MCF 10A (cell line): ENCODE measurements around the gene TMEM129. TPM values are rescaled to one million over a fixed set of nuclear protein-coding genes. Genes with fewer than 3 reads are reported as not detected.
A peak's percentile ranks its signal among the peaks of the same experiment; 100 is the strongest.

Source experiments
- BruUV-seq: library from RNA; stranded (reverse); fragments of 400-500 nt; replicated peaks from 2 replicates; lab custom pipeline; 2021; lab: Mats Ljungman, UMichigan
- CTCF ChIA-PET: fragments of 300-600 bp; sonication (Branson Sonifier 250); formaldehyde crosslinking; extraction: SDS; loops from one replicate; lab custom pipeline; 2021; ENCODE audit warnings: antibody characterized with exemption, inconsistent platforms; lab: Yijun Ruan, JAX
- POLR2A ChIA-PET: fragments of 300-600, 350-650 bp; sonication (Branson Sonifier 250); formaldehyde crosslinking; extraction: SDS; loops from one replicate; lab custom pipeline; 2020; ENCODE audit warnings: antibody characterized with exemption, inconsistent platforms; lab: Yijun Ruan, JAX
- DNase-seq: peaks from one replicate; pipeline ENCODE4 v3.0.0-alpha.2; 2018; ENCODE audit not compliant: unreplicated experiment
- H3K27ac Mint-ChIP-seq: one replicate; pipeline ENCODE4 v1.8.0; 2022; ENCODE audit warnings: mild to moderate bottlenecking, low read depth, mixed read lengths; ENCODE audit not compliant: unreplicated experiment
- H3K27me3 Mint-ChIP-seq: one replicate; pipeline ENCODE4 v1.8.0; 2022; ENCODE audit warnings: mixed read lengths; ENCODE audit not compliant: insufficient read depth, unreplicated experiment
- H3K36me3 Mint-ChIP-seq: one replicate; pipeline ENCODE4 v1.8.0; 2022; ENCODE audit warnings: mild to moderate bottlenecking, moderate library complexity, mixed read lengths; ENCODE audit not compliant: insufficient read depth, unreplicated experiment
- H3K4me1 Mint-ChIP-seq: one replicate; pipeline ENCODE4 v1.8.0; 2022; ENCODE audit warnings: mixed read lengths; ENCODE audit not compliant: insufficient read depth, unreplicated experiment
- H3K4me3 Mint-ChIP-seq: one replicate; pipeline ENCODE4 v1.8.0; 2022; ENCODE audit warnings: mild to moderate bottlenecking, moderate library complexity, mixed read lengths; ENCODE audit not compliant: unreplicated experiment
- H3K9me3 Mint-ChIP-seq: one replicate; pipeline ENCODE4 v1.8.0; 2022; ENCODE audit warnings: mixed read lengths; ENCODE audit not compliant: unreplicated experiment
- intact Hi-C: fragments of 100-400 bp; cut with micrococcal nuclease; formaldehyde crosslinking; loops from 2 replicates; pipeline ENCODE4 v1.14.1; 2022
- total RNA-seq: library from RNA; stranded (reverse); gene quantifications from 2 replicates; pipeline ENCODE4 v1.2.3, GENCODE V29; 2022
- TF ChIP-seq, protein P1 (sequence below): fragments of 200-600 bp; IDR thresholded peaks from one replicate; pipeline ENCODE4 v1.8.0; 2022; ENCODE audit warnings: antibody characterized with exemption, mild to moderate bottlenecking; ENCODE audit not compliant: unreplicated experiment

TMEM129 gene
- total RNA-seq, 1 experiment from 2014 or later = 38.3 TPM

DNA sequence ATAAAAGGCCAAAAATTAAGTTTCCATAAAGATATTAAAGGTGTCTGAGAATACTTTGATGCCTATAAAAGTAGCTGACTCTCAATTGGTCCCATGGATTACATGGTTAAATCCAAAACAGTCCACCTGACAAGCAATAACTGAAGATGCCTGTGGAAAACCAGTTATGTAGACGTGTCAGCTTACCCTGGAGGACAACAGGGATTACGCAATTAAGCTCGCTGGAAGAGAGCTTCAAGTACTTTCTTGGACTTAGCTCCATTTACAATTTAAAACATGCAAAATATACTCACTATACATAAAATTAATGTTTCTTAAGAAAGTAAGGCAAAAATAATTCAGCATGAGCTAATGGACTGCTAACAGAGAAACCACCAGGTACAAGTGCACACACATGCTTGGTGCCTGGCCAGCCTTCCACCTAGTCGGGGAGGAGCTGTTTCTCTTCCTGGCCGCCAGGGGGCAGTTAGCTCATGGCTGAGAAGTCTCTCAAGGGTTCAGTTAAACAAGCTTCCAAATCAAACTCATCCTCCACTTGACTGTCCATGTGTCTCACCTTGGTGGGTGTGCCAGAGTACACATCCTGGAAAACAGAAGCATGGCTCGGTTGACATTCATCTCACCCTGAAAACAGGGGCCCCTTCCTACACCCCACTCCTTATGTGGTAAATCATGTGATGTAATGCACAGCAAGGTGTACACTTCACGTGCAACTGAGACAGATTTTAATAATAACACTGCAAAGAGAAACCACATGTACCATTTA lies 27.8 kb downstream of the TMEM129 start:
- peak; percentile 87 for DNase-seq
- POLR2A ChIA-PET = interaction anchor here (0.9 to 2.5 kb wide), 11 partner anchors 9 to 37 kb away, joined by 3 to 32 read pairs (median 5); partner anchors contain the start of genes FAM53A, SLBP, TACC3 and TMEM129
- no peaks in the 10 kb centered on the region for H3K9me3 Mint-ChIP-seq
- no peak overlapping the region for H3K4me3 Mint-ChIP-seq
- H3K4me1 Mint-ChIP-seq = no peaks in the 10 kb centered on the region
- intact Hi-C loops = loop anchor here (1.0 kb wide), 1 partner anchor 33 kb away; no protein-coding TSS in a partner anchor
- CTCF ChIA-PET = interaction anchor here (0.6 to 6.8 kb wide), 23 partner anchors 10 to 218 kb away, joined by 3 to 101 read pairs (median 4); partner anchors contain the start of gene TMEM129
- H3K36me3 Mint-ChIP-seq = peaks cover 91% of the 10 kb centered on the region
- TSS peak; percentile 55 for BruUV-seq
- TF ChIP-seq, protein P1, sequence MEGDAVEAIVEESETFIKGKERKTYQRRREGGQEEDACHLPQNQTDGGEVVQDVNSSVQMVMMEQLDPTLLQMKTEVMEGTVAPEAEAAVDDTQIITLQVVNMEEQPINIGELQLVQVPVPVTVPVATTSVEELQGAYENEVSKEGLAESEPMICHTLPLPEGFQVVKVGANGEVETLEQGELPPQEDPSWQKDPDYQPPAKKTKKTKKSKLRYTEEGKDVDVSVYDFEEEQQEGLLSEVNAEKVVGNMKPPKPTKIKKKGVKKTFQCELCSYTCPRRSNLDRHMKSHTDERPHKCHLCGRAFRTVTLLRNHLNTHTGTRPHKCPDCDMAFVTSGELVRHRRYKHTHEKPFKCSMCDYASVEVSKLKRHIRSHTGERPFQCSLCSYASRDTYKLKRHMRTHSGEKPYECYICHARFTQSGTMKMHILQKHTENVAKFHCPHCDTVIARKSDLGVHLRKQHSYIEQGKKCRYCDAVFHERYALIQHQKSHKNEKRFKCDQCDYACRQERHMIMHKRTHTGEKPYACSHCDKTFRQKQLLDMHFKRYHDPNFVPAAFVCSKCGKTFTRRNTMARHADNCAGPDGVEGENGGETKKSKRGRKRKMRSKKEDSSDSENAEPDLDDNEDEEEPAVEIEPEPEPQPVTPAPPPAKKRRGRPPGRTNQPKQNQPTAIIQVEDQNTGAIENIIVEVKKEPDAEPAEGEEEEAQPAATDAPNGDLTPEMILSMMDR = peak; percentile 96
- H3K27me3 Mint-ChIP-seq = no peaks in the 10 kb centered on the region
- no peak overlapping the region for H3K27ac Mint-ChIP-seq

DNA sequence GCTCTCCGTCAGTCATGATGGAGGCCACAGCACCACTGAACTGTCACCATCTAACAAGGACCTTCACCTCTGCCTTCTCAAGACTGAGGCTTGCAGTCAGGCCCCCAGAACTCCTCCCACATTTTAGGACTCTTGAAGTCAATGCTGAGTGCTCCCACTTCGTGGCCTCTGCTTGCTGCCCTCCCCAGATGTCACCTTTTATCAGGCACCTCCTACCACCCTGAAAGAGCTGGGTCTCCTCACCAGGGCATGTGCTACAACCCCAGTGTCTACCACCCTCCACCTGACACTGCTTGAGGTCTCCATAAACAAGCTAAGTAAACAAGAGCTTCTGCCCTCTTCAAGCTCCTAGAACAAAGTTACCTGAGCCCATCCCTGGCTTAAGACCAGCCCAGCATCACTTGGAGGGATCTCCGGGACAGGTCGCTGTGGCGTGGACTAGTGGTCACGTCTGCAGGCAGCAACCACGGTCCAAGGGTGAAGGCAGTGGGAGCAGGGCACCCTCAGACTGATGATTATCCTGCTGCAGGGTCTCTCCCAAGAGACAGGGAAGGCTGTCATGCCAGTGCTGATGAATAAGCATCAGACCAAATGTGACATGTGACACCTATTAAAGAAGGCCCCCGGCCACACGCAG lies 29.3 kb downstream of the TMEM129 start:
- Mint-ChIP-seq H3K27ac (no peak overlapping the region), H3K4me1 (no peaks in the 10 kb centered on the region), H3K27me3 (no peaks in the 10 kb centered on the region), H3K36me3 (peaks cover 77% of the 10 kb centered on the region), H3K9me3 (no peaks in the 10 kb centered on the region), H3K4me3 (no peak overlapping the region)
- DNase-seq = no peak
- CTCF ChIA-PET = interaction anchor here (1.6 to 6.8 kb wide), 4 partner anchors 14 to 37 kb away, joined by 3 to 101 read pairs (median 50); no protein-coding TSS in a partner anchor
- intact Hi-C loops = no loop called here
- POLR2A ChIA-PET = interaction anchor here (0.7 to 2.5 kb wide), 4 partner anchors 21 to 208 kb away, joined by 3 to 32 read pairs (median 14); partner anchors contain the start of genes SLBP, TACC3 and TMEM129
- no TSS peak for BruUV-seq
- TF ChIP-seq, protein P1 = no peak

DNA sequence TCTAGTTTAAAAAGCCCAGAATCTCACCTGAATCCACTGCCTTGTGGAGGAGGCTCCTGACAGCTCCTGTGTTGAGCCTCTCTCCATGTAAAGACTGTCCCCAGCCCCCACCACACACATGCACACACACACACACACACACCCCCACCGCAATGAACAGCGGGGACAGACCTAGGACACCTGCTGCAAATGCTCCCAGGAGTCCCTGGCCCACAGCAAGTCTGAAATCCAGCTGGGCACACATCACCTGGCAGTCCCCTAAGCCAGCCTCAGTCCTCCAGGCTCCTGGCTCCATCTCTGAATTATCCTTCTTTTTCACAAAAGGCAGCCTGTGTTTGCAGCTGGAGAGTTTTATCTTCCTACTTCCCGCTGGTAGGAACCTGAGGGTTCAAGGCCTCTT lies 30.4 kb downstream of the TMEM129 start:
- Mint-ChIP-seq H3K27ac (no peak overlapping the region), H3K4me3 (no peak overlapping the region), H3K27me3 (no peaks in the 10 kb centered on the region), H3K9me3 (no peaks in the 10 kb centered on the region), H3K4me1 (no peaks in the 10 kb centered on the region), H3K36me3 (peaks cover 66% of the 10 kb centered on the region)
- ChIA-PET CTCF (interaction anchor here (0.7 to 6.8 kb wide), 3 partner anchors 15 to 62 kb away, joined by 3 to 101 read pairs (median 97); no protein-coding TSS in a partner anchor), POLR2A (interaction anchor here (1.6 to 2.3 kb wide), 2 partner anchors 13 to 22 kb away, joined by 3 to 8 read pairs; partner anchors contain the start of gene SLBP)
- no TSS peak for BruUV-seq
- no peak for DNase-seq
- TF ChIP-seq, protein P1 = no peak
- intact Hi-C loops = no loop called here

DNA sequence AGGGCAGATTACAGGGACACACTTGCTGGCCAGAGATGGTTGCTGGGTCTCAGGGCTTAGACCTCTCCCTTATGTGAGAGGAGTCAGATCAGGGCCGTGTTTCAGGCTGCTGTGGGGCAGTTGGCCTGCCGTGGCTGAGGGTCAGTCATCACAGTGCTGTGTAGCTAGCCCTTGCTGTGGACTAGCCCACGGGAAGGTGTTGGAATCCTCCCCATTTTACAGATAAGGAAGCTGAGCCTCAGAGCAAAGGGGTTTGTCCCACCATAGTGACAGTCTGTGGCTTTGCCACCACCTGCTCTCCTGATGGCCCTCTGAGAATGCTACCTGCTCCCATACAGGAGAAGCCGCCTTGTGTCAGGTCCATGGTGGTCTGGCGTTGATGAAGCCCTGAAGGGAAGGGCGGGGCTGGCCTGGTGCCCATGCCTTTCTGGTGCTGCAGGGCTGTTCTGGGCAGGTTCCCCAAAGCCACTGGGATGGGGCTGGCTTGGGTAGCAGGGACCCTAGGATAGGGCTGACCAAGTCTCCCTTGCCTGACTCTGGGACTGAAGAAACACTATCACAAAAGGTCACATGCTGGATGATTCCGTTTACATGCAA lies 34.6 kb downstream of the TMEM129 start:
- intact Hi-C loops = no loop called here
- no peak for DNase-seq
- no TSS peak for BruUV-seq
- H3K36me3 Mint-ChIP-seq = peaks cover 24% of the 10 kb centered on the region
- peaks cover 10% of the 10 kb centered on the region for H3K4me1 Mint-ChIP-seq
- H3K9me3 Mint-ChIP-seq = no peaks in the 10 kb centered on the region
- ChIA-PET POLR2A (no interaction called here), CTCF (no interaction called here)
- H3K27me3 Mint-ChIP-seq = no peaks in the 10 kb centered on the region
- TF ChIP-seq, protein P1 = no peak
- H3K4me3 Mint-ChIP-seq = no peak overlapping the region
- H3K27ac Mint-ChIP-seq = no peak overlapping the region
